Motor neuron (in vitro differentiated cells): ENCODE results near the gene ILF2. TPM values are rescaled to one million over a fixed set of nuclear protein-coding genes. Genes with fewer than 3 reads are reported as not detected.

Experiments used
- ATAC-seq, 8 experiments: fragments of 200-7000 bp; cut with Tn5 transposase; replicated peaks in 6 of 8; 2 replicates each; pipeline ENCODE4 v1.8.0; 2021; ENCODE audit warnings: mild to moderate bottlenecking in 8 of 8, moderate library complexity in 8 of 8
- H3K27ac ChIP-seq, 2 donors: fragments of 250-450 bp; sonication (Bioruptor Pico); 2 replicates each; pipeline ENCODE4 v1.9.0; 2021; ENCODE audit warnings: antibody characterized with exemption in 2 of 2, mild to moderate bottlenecking in 2 of 2, moderate library complexity in 1 of 2
- H3K4me1 ChIP-seq, 2 donors: fragments of 250-450 bp; sonication (Bioruptor Pico); replicated peaks in 1 of 2; 2 replicates each; pipeline ENCODE4 v1.6.1; 2021; ENCODE audit warnings: antibody characterized with exemption in 2 of 2, mild to moderate bottlenecking in 2 of 2, moderate library complexity in 1 of 2
- H3K4me3 ChIP-seq, 5 donors: fragments of 250-450 bp; sonication (Bioruptor Pico); 2 replicates each; pipeline ENCODE4 v1.9.0; 2021; ENCODE audit warnings: antibody characterized with exemption in 5 of 5, mild to moderate bottlenecking in 5 of 5, moderate library complexity in 4 of 5
- WGBS, 10 experiments: fragments of 450-650 bp; shearing (Covaris generic); methylation state at CpG; one replicate each; pipeline ENCODE4 v1.0.0; 2022; 5-methylcytosine and 5-hydroxymethylcytosine counted together
- in situ Hi-C, 9 experiments: fragments of 400-800 bp; cut with MboI; loops; one replicate each; pipeline ENCODE4 v1.15.0; 2021; ENCODE audit warnings: low sequenced_read_pairs in 9 of 9, low pct_unique_long_range_greater_than_20kb in 2 of 9; ENCODE audit not compliant: unreplicated experiment in 9 of 9
- total RNA-seq, 8 experiments: library from RNA; unstranded; fragments of 300-600 nt; gene quantifications; 2 replicates each; pipeline versions ENCODE4 v1.2.3 to v1.2.4, GENCODE V29; 2022

The ILF2 gene
- total RNA-seq, 8 experiments from 2014 or later: 116 to 542 (median 228) TPM

GRCh38 chr1:153688736-153689328, 18.0 kb upstream of the ILF2 start:
- peak in 1 of 8 experiments; percentile 10 for ATAC-seq
- in situ Hi-C loops: loop anchor here in 2 of 9 experiments (25.0 kb wide), 1 partner anchor 298 kb away; the partner anchor contains the start of genes JTB (in 2 of the 2), RAB13 (in 2 of the 2) and RPS27 (in 2 of the 2)
- peaks cover 0 to 8% of the 10 kb centered on the region in 2 donors for H3K4me1 ChIP-seq
- no peak overlapping the region for H3K4me3 ChIP-seq
- H3K27ac ChIP-seq: no peak overlapping the region
- WGBS, 10 experiments: 71 to 100% (median 94%) methylated on average over 3 to 9 of the region's 18 CpGs; no CpG with 5 or more reads in 5 of the 10 experiments

- in situ Hi-C loops: loop anchor here in 2 of 9 experiments (25.0 kb wide), 1 partner anchor 299 kb away; the partner anchor contains the start of genes JTB (in 2 of the 2), RAB13 (in 2 of the 2) and RPS27 (in 2 of the 2)
- H3K4me3 ChIP-seq: no peak overlapping the region
- no peak overlapping the region for H3K27ac ChIP-seq
- WGBS, 10 experiments: 60 to 87% (median 83%) methylated on average over 1 to 6 of the region's 7 CpGs; no CpG with 5 or more reads in 5 of the 10 experiments
- peaks cover 0 to 8% of the 10 kb centered on the region in 2 donors for H3K4me1 ChIP-seq
- peak in 3 of 8 experiments; percentile 16 to 34 (median 24) for ATAC-seq
These were observed 17.5 kb upstream of the ILF2 start for GRCh38 chr1:153688276-153688675.

- Histone ChIP-seq H3K27ac (no peak overlapping the region), H3K4me1 (peaks cover 0 to 8% of the 10 kb centered on the region in 2 donors), H3K4me3 (no peak overlapping the region)
- 20 to 100% (median 95%) methylated on average over 1 to 9 of the region's 16 CpGs; no CpG with 5 or more reads in 5 of the 10 experiments for WGBS, 10 experiments
- no peak for ATAC-seq
- in situ Hi-C loops: loop anchor here in 2 of 9 experiments (25.0 kb wide), 1 partner anchor 300 kb away; the partner anchor contains the start of genes JTB (in 2 of the 2), RAB13 (in 2 of the 2) and RPS27 (in 2 of the 2)
These were observed 16.7 kb upstream of the ILF2 start for GRCh38 chr1:153687346-153688125.

GRCh38 chr1:153685544-153686340, 14.9 kb upstream of the ILF2 start:
- no peak for ATAC-seq
- H3K27ac ChIP-seq: no peak overlapping the region

GRCh38 chr1:153684892-153685291, 14.1 kb upstream of the ILF2 start:
- WGBS, 10 experiments: 49 to 100% (median 86%) methylated on average over 2 to 11 of the region's 12 CpGs; no CpG with 5 or more reads in 3 of the 10 experiments
- in situ Hi-C loops: loop anchor here in 2 of 9 experiments (25.0 kb wide), 1 partner anchor 302 kb away; the partner anchor contains the start of genes JTB (in 2 of the 2), RAB13 (in 2 of the 2) and RPS27 (in 2 of the 2)
- Histone ChIP-seq H3K4me1 (no peaks in the 10 kb centered on the region), H3K27ac (no peak overlapping the region), H3K4me3 (no peak overlapping the region)
- no peak for ATAC-seq

More at GRCh38 chr1:153685544-153686340, 14.9 kb upstream of the ILF2 start:
- WGBS, 10 experiments: 0 to 100% (median 60%) methylated on average over 1 to 7 of the region's 11 CpGs; no CpG with 5 or more reads in 4 of the 10 experiments
- in situ Hi-C loops: loop anchor here in 2 of 9 experiments (25.0 kb wide), 1 partner anchor 302 kb away; the partner anchor contains the start of genes JTB (in 2 of the 2), RAB13 (in 2 of the 2) and RPS27 (in 2 of the 2)
- no peak overlapping the region for H3K4me3 ChIP-seq
- no peaks in the 10 kb centered on the region for H3K4me1 ChIP-seq

GRCh38 chr1:153683854-153684253, 13.1 kb upstream of the ILF2 start:
- ATAC-seq: peak in 3 of 8 experiments; percentile 21 to 80 (median 78)
- Histone ChIP-seq H3K4me3 (no peak overlapping the region), H3K4me1 (no peaks in the 10 kb centered on the region), H3K27ac (no peak overlapping the region)
- 0 to 100% (median 74%) methylated on average over 1 to 4 of the region's 5 CpGs; no CpG with 5 or more reads in 3 of the 10 experiments for WGBS, 10 experiments
- in situ Hi-C loops: loop anchor here in 2 of 9 experiments (25.0 kb wide), 1 partner anchor 303 kb away; the partner anchor contains the start of genes JTB (in 2 of the 2), RAB13 (in 2 of the 2) and RPS27 (in 2 of the 2)

- in situ Hi-C loops: loop anchor here in 2 of 9 experiments (25.0 kb wide), 1 partner anchor 305 kb away; the partner anchor contains the start of genes JTB (in 2 of the 2), RAB13 (in 2 of the 2) and RPS27 (in 2 of the 2)
- 50 to 80% (median 79%) methylated on average over 2 to 7 of the region's 7 CpGs; no CpG with 5 or more reads in 7 of the 10 experiments for WGBS, 10 experiments
- no peak overlapping the region for H3K27ac ChIP-seq
- no peak overlapping the region for H3K4me3 ChIP-seq
- H3K4me1 ChIP-seq: peaks cover 6 to 7% of the 10 kb centered on the region in 2 donors
- no peak for ATAC-seq
These were observed 11.9 kb upstream of the ILF2 start for GRCh38 chr1:153682730-153683129.

GRCh38 chr1:153680120-153680403, 9.3 kb upstream of the ILF2 start:
- Histone ChIP-seq H3K27ac (no peak overlapping the region), H3K4me3 (no peak overlapping the region), H3K4me1 (peaks cover 6 to 7% of the 10 kb centered on the region in 2 donors)
- no peak for ATAC-seq
- WGBS, 10 experiments: no CpG with 5 or more reads among the region's 10 CpGs
- in situ Hi-C loops: loop anchor here in 2 of 9 experiments (25.0 kb wide), 1 partner anchor 307 kb away; the partner anchor contains the start of genes JTB (in 2 of the 2), RAB13 (in 2 of the 2) and RPS27 (in 2 of the 2)

- ATAC-seq: peak; percentile 41 to 71 (median 62)
- WGBS, 10 experiments: 6 to 16% (median 6%) methylated on average over 3 to 32 of the region's 73 CpGs; no CpG with 5 or more reads in 6 of the 10 experiments
- Histone ChIP-seq H3K4me1 (peaks cover 6 to 7% of the 10 kb centered on the region in 2 donors), H3K4me3 (peak overlapping the region; percentile 29 to 36 (median 35)), H3K27ac (no peak overlapping the region)
- in situ Hi-C loops: loop anchor here in 3 of 9 experiments (10.0 to 25.0 kb wide), 2 partner anchors 295 to 308 kb away; partner anchors contain the start of genes JTB (in 3 of the 3), RAB13 (in 2 of the 3) and RPS27 (in 2 of the 3)
These were observed 8.7 kb upstream of the ILF2 start for GRCh38 chr1:153679337-153680119.

GRCh38 chr1:153678519-153679336, 7.9 kb upstream of the ILF2 start, which contains the start of gene NPR1:
TSS of gene NPR1 (plus strand) at chr1:153678688. CDS start at chr1:153679109, 421 bp downstream.
- Histone ChIP-seq H3K27ac (no peak within 1 kb of the TSS), H3K4me1 (peaks cover 6 to 7% of the 10 kb centered on the region in 2 donors), H3K4me3 (peak within 1 kb of the TSS; percentile 29 to 36 (median 35))
- peak; percentile 62 to 71 (median 65) for ATAC-seq
- in situ Hi-C loops: loop anchor here in 3 of 9 experiments (10.0 to 25.0 kb wide), 2 partner anchors 296 to 309 kb away; partner anchors contain the start of genes JTB (in 3 of the 3), RAB13 (in 2 of the 3) and RPS27 (in 2 of the 3)
- WGBS, 10 experiments: 1 to 10% (median 5%) methylated on average over 2 to 39 of the region's 78 CpGs; no CpG with 5 or more reads in 6 of the 10 experiments
